ENCODE data around the gene DMRTC2. TPM values are rescaled to one million over a fixed set of nuclear protein-coding genes. Genes with fewer than 3 reads are reported as not detected.

Gene DMRTC2
- total RNA-seq, 4 donors from 2014 or later = not detected

GRCh38 chr19:41844601-41845000 lies 241 bp upstream of the DMRTC2 start, which contains the start of gene LYPD4:
TSS of gene LYPD4 (minus strand) at chr19:41844683. CDS start at chr19:41839285, 5,398 bp downstream.
- WGBS, 2 donors = 79 to 81% methylated on average over 28 to 30 of the region's 30 CpGs
- no peak for DNase-seq (ENCODE audit: low spot score in 2 of 2)
- H3K4me3 ChIP-seq = no peak within 1 kb of the TSS
- no peaks in the 10 kb centered on the region for H3K36me3 ChIP-seq
- no peak within 1 kb of the TSS for H3K27ac ChIP-seq
- H3K27me3 ChIP-seq = peaks cover 0 to 5% of the 10 kb centered on the region in 2 donors
- no peaks in the 10 kb centered on the region for H3K4me1 ChIP-seq
- no peaks in the 10 kb centered on the region for H3K9me3 ChIP-seq
- no peak for TF ChIP-seq CTCF (IDR thresholded peaks at IDR 0.05)
- TF ChIP-seq POLR2A (IDR thresholded peaks at IDR 0.05) = no peak
- no peak for TF ChIP-seq EP300 (IDR thresholded peaks at IDR 0.05)

- TF ChIP-seq POLR2A (IDR thresholded peaks at IDR 0.05) = no peak
- no peak for TF ChIP-seq EP300 (IDR thresholded peaks at IDR 0.05)
- TF ChIP-seq CTCF (IDR thresholded peaks at IDR 0.05) = no peak
- H3K27me3 ChIP-seq = peaks cover 0 to 11% of the 10 kb centered on the region in 2 donors
- H3K27ac ChIP-seq = no peak overlapping the region
- H3K4me1 ChIP-seq = no peaks in the 10 kb centered on the region
- no peaks in the 10 kb centered on the region for H3K36me3 ChIP-seq
- no peaks in the 10 kb centered on the region for H3K9me3 ChIP-seq
- DNase-seq (ENCODE audit: low spot score in 2 of 2) = no peak
- WGBS, 2 donors = 89% methylated on average over 23 of the region's 23 CpGs
- no peak overlapping the region for H3K4me3 ChIP-seq
These were observed 279 bp downstream of the DMRTC2 start for GRCh38 chr19:41845051-41845590.

GRCh38 chr19:41847351-41848105 lies 2.7 kb downstream of the DMRTC2 start:
- H3K36me3 ChIP-seq = no peaks in the 10 kb centered on the region
- H3K4me1 ChIP-seq = no peaks in the 10 kb centered on the region
- no peak overlapping the region for H3K27ac ChIP-seq
- H3K4me3 ChIP-seq = no peak overlapping the region
- peaks cover 0 to 23% of the 10 kb centered on the region in 2 donors for H3K27me3 ChIP-seq
- H3K9me3 ChIP-seq = no peaks in the 10 kb centered on the region
- WGBS, 2 donors = 84 to 90% methylated on average over 15 to 19 of the region's 19 CpGs
- DNase-seq (ENCODE audit: low spot score in 2 of 2) = no peak
- TF ChIP-seq POLR2A (IDR thresholded peaks at IDR 0.05) (no peak), EP300 (IDR thresholded peaks at IDR 0.05) (no peak), CTCF (IDR thresholded peaks at IDR 0.05) (no peak)

GRCh38 chr19:41848666-41849065 lies 3.8 kb downstream of the DMRTC2 start:
- DNase-seq (ENCODE audit: low spot score in 2 of 2) = no peak
- Histone ChIP-seq H3K27ac (no peak overlapping the region), H3K36me3 (no peaks in the 10 kb centered on the region), H3K9me3 (no peaks in the 10 kb centered on the region), H3K27me3 (peaks cover 0 to 24% of the 10 kb centered on the region in 2 donors), H3K4me1 (no peaks in the 10 kb centered on the region), H3K4me3 (no peak overlapping the region)
- WGBS, 2 donors = 78 to 85% methylated on average over 6 of the region's 6 CpGs
- TF ChIP-seq EP300 (IDR thresholded peaks at IDR 0.05) (no peak), POLR2A (IDR thresholded peaks at IDR 0.05) (no peak), CTCF (IDR thresholded peaks at IDR 0.05) (no peak)

GRCh38 chr19:41849067-41849466 lies 4.2 kb downstream of the DMRTC2 start:
- no peak for DNase-seq (ENCODE audit: low spot score in 2 of 2)
- H3K27me3 ChIP-seq = peaks cover 0 to 28% of the 10 kb centered on the region in 2 donors
- H3K4me1 ChIP-seq = no peaks in the 10 kb centered on the region
- H3K9me3 ChIP-seq = no peaks in the 10 kb centered on the region
- TF ChIP-seq CTCF (IDR thresholded peaks at IDR 0.05) (no peak), EP300 (IDR thresholded peaks at IDR 0.05) (no peak), POLR2A (IDR thresholded peaks at IDR 0.05) (no peak)
- 73 to 77% methylated on average over 2 of the region's 2 CpGs for WGBS, 2 donors
- no peak overlapping the region for H3K4me3 ChIP-seq
- H3K36me3 ChIP-seq = no peaks in the 10 kb centered on the region
- no peak overlapping the region for H3K27ac ChIP-seq

All from tibial nerve (tissue), 4 donors.